Measurements from ENCODE around the gene ADAM21.
"Not testable (repeated sequence)": the region's sequence is repeated elsewhere in the genome, so short reads cannot be mapped to it uniquely, and the experiment has no call there.

The ADAM21 gene

DNA sequence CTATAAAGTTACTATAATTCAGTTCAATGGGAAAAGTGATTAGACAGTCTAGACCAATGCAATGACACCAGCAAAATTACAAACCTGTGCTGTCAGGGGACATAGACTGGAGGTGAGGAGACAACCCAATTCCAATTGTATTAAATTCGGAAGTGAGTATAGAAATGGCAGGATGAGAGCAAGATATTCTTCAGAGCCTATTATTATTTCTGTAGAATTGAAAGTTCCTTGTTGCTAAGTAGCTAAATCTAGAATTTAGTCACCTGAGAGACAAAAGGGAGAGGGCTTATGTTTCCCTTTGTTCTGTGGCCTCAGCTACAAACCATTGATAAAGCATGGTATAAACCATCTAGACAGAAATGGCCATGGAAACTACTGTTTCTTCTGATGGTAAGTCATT, at the start of gene ADAM21:
Gene ADAM21 (plus strand): TSS at position 301 of the 400 bp plus-strand sequence. CDS start 5,326 bp downstream, outside the sequence.
- Mint-ChIP-seq H3K27ac (no peak within 1 kb of the TSS), H3K9me3 (ENCODE audit: low read depth) (no peaks in the 10 kb centered on the region), H3K4me1 (ENCODE audit: low read depth) (no peaks in the 10 kb centered on the region), H3K27me3 (no peaks in the 10 kb centered on the region), H3K4me3 (no peak within 1 kb of the TSS), H3K36me3 (peaks cover 6% of the 10 kb centered on the region)

DNA sequence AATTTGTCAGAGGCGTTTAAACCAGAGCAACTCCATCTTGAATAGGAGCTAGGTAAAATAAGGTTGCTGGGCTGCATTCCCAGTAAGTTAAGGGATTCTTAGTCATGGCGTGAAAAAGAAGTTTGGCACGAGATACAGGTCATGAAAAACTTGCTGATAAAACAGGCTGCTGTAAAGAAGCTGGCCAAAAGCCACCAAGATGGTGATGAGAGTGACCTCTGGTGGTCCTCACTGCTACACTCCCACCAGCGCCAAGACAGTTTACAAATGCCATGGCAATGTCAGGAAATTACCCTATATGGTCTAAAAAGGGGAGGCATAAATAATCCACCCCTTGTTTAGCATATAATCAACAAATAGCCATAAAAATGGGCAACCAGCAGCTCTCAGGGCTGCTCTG, 48.6 kb upstream of the ADAM21 start:
- H3K27ac Mint-ChIP-seq; H3K9me3 Mint-ChIP-seq (ENCODE audit: low read depth); H3K4me3 Mint-ChIP-seq; H3K27me3 Mint-ChIP-seq: not testable (repeated sequence)
- Mint-ChIP-seq H3K36me3 (peaks cover 16% of the 10 kb centered on the region), H3K4me1 (ENCODE audit: low read depth) (peaks cover 29% of the 10 kb centered on the region)

DNA sequence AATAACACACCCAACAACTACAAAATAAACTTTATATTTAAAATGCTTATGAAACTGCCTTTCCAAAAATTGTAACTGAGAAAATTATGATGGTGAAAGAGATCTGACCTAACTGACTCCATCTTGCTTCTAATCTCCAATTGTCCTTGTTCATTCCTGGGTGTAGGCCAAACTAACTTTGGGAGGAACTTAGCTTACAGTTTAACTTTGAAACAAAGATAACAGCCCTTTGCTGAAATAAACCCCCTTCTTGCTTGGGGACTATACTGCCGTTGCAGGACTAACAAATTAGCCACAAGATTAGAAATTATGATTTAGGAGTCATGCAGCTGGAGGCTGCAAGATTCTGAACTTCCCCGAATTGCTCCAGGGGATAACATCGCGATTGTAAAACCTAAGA, 45.8 kb upstream of the ADAM21 start:
- H3K9me3 Mint-ChIP-seq (ENCODE audit: low read depth); H3K27me3 Mint-ChIP-seq; H3K27ac Mint-ChIP-seq; H3K4me3 Mint-ChIP-seq: not testable (repeated sequence)
- H3K36me3 Mint-ChIP-seq = peaks cover 24% of the 10 kb centered on the region
- peaks cover 41% of the 10 kb centered on the region for H3K4me1 Mint-ChIP-seq (ENCODE audit: low read depth)

GRCh38 chr14:70407621-70408020, 44.4 kb upstream of the ADAM21 start:
- Mint-ChIP-seq H3K9me3 (ENCODE audit: low read depth) (no peaks in the 10 kb centered on the region), H3K36me3 (peaks cover 24% of the 10 kb centered on the region), H3K27ac (no peak overlapping the region), H3K27me3 (no peaks in the 10 kb centered on the region), H3K4me3 (no peak overlapping the region), H3K4me1 (ENCODE audit: low read depth) (peaks cover 49% of the 10 kb centered on the region)

- H3K4me1 Mint-ChIP-seq (ENCODE audit: low read depth) = peaks cover 50% of the 10 kb centered on the region
- H3K27me3 Mint-ChIP-seq = no peaks in the 10 kb centered on the region
- H3K4me3 Mint-ChIP-seq = peak overlapping the region; percentile 86
- H3K36me3 Mint-ChIP-seq = peaks cover 5% of the 10 kb centered on the region
- H3K27ac Mint-ChIP-seq = peak overlapping the region; percentile 74
- H3K9me3 Mint-ChIP-seq (ENCODE audit: low read depth) = no peaks in the 10 kb centered on the region
Observed at GRCh38 chr14:70415788-70416187, 36.2 kb upstream of the ADAM21 start.

DNA sequence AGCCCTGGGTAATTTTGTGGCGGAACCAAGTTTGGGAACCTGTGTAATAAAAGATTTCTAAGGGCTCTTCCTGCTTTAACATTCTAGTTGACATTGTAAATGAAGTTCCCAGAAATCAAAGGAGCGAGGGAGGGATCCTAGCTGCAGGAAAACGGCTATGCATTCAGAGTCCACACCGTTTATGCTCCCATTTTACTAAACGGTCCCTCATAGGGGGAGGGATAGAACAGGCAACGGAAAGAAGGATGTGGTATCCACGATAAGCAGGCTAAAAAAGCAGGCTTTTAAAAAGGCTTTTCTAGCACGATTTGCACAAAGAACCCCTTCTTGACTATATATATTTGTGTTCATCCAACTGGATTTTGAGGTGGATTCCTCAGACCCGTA, 35.6 kb upstream of the ADAM21 start:
- Mint-ChIP-seq H3K27ac (peak overlapping the region; percentile 88), H3K4me3 (peak overlapping the region; percentile 92), H3K4me1 (ENCODE audit: low read depth) (peaks cover 46% of the 10 kb centered on the region), H3K27me3 (no peaks in the 10 kb centered on the region), H3K9me3 (ENCODE audit: low read depth) (no peaks in the 10 kb centered on the region), H3K36me3 (peaks cover 5% of the 10 kb centered on the region)

DNA sequence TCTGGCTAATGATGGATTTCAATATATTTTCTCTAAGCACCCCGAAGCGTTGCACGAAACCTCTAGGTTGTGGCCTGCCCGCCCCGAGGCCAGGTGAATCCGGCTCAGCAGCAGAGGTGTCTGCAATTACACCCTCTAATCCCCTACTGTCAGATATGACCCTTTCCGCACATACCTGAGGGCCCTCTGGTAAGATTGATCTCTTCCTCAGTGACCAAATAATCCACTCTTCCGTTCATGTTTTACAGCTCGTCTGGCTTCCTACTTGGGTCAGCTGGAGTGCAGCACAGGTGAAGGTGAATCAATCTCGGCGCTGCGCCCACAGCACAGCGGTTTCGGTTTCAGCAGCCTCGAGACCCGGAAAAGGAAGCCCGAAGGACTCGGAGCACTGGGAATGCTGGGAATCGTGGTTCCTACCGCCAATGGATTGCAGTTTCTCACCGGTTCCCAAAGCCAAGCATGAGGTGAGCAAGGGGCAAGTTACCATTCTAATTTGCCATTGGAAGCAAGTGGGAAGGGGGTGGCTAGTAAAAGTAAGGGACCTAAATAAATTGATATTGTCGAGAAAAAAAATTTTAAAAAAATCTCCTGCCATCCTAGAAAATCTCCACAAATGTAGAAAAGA, 35.1 kb upstream of the ADAM21 start, which contains the start of gene SYNJ2BP:
Gene SYNJ2BP (minus strand): TSS at position 366 of the 625 bp plus-strand sequence. CDS start 127 bp downstream, at position 239.
- peaks cover 41% of the 10 kb centered on the region for H3K4me1 Mint-ChIP-seq (ENCODE audit: low read depth)
- peak within 1 kb of the TSS; percentile 88 for H3K27ac Mint-ChIP-seq
- H3K27me3 Mint-ChIP-seq = no peaks in the 10 kb centered on the region
- peaks cover 2% of the 10 kb centered on the region for H3K36me3 Mint-ChIP-seq
- no peaks in the 10 kb centered on the region for H3K9me3 Mint-ChIP-seq (ENCODE audit: low read depth)
- peak within 1 kb of the TSS; percentile 92 for H3K4me3 Mint-ChIP-seq

DNA sequence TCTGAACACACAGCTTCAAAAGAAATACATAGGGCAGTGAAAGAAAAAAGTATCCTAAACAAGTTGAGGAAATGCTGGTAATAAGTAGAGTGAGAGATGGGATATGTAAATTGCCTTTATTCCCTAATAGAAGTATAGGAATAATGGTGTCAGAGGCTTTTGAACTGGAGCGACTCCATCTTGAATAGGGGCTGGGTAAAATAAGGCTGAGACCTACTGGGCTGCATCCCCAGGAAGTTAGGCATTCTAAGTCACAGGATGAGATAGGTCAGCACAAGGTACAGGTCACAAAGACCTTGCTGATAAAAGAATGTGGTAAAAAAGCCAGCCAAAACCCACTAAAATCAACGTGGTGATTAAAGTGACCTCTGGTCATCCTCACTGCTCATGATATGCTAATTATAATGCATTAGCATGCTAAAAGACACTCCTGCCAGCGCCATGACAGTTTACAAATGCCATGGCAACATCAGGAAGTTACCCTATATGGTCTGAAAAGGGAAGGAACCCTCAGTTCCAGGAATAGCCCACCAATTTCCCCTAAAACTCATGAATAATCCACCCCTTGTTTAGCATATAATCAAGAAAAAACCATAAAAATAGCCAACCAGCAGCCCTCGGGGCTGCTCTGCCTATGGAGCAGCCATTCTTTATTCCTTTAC, 32.6 kb upstream of the ADAM21 start:
- H3K36me3 Mint-ChIP-seq; H3K4me3 Mint-ChIP-seq; H3K9me3 Mint-ChIP-seq (ENCODE audit: low read depth); H3K27me3 Mint-ChIP-seq; H3K27ac Mint-ChIP-seq: not testable (repeated sequence)
- peaks cover 26% of the 10 kb centered on the region for H3K4me1 Mint-ChIP-seq (ENCODE audit: low read depth)

- Mint-ChIP-seq H3K4me1 (ENCODE audit: low read depth) (no peaks in the 10 kb centered on the region), H3K36me3 (no peaks in the 10 kb centered on the region), H3K27me3 (no peaks in the 10 kb centered on the region), H3K9me3 (ENCODE audit: low read depth) (peaks cover 7% of the 10 kb centered on the region), H3K4me3 (no peak overlapping the region), H3K27ac (no peak overlapping the region)
Observed at GRCh38 chr14:70422538-70422937, 29.4 kb upstream of the ADAM21 start.

GRCh38 chr14:70425354-70425753, 26.6 kb upstream of the ADAM21 start:
- Mint-ChIP-seq H3K4me1 (ENCODE audit: low read depth) (no peaks in the 10 kb centered on the region), H3K27ac (no peak overlapping the region), H3K4me3 (no peak overlapping the region), H3K27me3 (peaks cover 6% of the 10 kb centered on the region), H3K9me3 (ENCODE audit: low read depth) (peaks cover 19% of the 10 kb centered on the region), H3K36me3 (peaks cover 10% of the 10 kb centered on the region)

DNA sequence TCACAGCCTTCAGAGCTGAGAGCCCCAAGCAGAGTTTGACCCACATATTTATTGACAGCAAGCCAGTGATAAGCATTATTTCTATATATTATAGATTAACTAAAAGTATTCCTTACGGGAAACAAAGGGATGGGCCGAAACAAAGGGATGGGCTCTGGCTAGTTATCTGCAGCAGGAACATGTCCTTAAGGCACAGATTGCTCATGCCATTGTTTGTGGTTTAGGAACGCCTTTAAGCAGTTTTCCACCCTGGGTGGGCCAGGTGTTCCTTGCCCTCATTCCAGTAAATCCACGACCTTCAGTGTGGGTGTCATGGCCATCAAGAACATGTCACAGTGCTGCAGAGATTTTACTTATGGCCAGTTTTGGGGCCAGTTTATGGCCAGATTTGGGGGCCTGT, 25.4 kb upstream of the ADAM21 start:
- H3K27me3 Mint-ChIP-seq = peaks cover 15% of the 10 kb centered on the region
- peaks cover 19% of the 10 kb centered on the region for H3K9me3 Mint-ChIP-seq (ENCODE audit: low read depth)
- H3K36me3 Mint-ChIP-seq = peaks cover 17% of the 10 kb centered on the region
- not testable (repeated sequence) for H3K4me3 Mint-ChIP-seq; H3K27ac Mint-ChIP-seq; H3K4me1 Mint-ChIP-seq (ENCODE audit: low read depth)

- Mint-ChIP-seq H3K4me1 (ENCODE audit: low read depth) (no peaks in the 10 kb centered on the region), H3K27ac (no peak overlapping the region), H3K9me3 (ENCODE audit: low read depth) (peaks cover 23% of the 10 kb centered on the region), H3K36me3 (peaks cover 24% of the 10 kb centered on the region), H3K4me3 (no peak overlapping the region), H3K27me3 (peaks cover 17% of the 10 kb centered on the region)
Observed at GRCh38 chr14:70436867-70437266, 15.1 kb upstream of the ADAM21 start.

DNA sequence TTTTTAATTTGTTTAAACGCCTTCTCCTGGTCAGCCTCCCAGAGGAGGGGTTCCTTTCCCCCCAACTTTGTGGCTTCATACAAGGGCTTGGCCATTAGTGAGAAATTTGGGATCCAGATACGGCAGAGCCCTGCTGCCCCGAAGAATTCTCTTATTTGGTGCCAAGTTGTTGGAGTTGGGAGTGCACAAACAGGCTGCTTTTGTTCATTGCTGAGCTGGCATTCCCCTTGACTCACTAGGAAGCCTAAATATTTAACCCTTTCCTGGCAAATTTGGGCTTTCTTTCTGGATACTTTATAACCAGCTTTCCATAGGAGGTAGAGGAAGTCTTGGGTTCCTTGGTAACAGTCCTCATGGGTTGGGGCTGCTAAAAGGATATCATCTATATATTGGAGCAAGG, 10.3 kb upstream of the ADAM21 start:
- peaks cover 5% of the 10 kb centered on the region for H3K27me3 Mint-ChIP-seq
- peaks cover 34% of the 10 kb centered on the region for H3K9me3 Mint-ChIP-seq (ENCODE audit: low read depth)
- peaks cover 20% of the 10 kb centered on the region for H3K36me3 Mint-ChIP-seq
- no peak overlapping the region for H3K27ac Mint-ChIP-seq
- no peaks in the 10 kb centered on the region for H3K4me1 Mint-ChIP-seq (ENCODE audit: low read depth)
- no peak overlapping the region for H3K4me3 Mint-ChIP-seq

DNA sequence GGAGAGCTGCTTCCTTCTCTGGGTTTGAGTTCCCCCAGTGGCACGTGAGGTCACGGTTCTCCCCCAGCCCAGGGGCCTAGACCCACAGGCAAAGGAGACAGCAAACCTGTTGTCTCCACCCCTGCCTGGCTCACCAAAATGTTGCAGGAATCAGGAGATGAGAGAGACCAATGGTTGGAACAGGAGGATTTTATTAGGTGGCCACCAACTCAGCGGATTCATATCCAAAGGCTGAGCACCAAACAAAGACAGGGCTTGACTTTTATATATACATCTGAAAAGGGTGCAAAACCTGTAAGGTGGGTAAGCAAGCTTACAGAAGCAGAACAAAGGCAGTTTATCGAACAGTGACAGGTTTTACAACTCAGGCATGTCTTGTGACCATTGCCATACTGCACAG, 9.2 kb upstream of the ADAM21 start:
- H3K27me3 Mint-ChIP-seq = peaks cover 5% of the 10 kb centered on the region
- peaks cover 23% of the 10 kb centered on the region for H3K36me3 Mint-ChIP-seq
- no peaks in the 10 kb centered on the region for H3K4me1 Mint-ChIP-seq (ENCODE audit: low read depth)
- no peak overlapping the region for H3K27ac Mint-ChIP-seq
- H3K9me3 Mint-ChIP-seq (ENCODE audit: low read depth) = peaks cover 33% of the 10 kb centered on the region
- H3K4me3 Mint-ChIP-seq = no peak overlapping the region

GRCh38 chr14:70448633-70449340, 3.2 kb upstream of the ADAM21 start:
- no peaks in the 10 kb centered on the region for H3K4me1 Mint-ChIP-seq (ENCODE audit: low read depth)
- no peak overlapping the region for H3K27ac Mint-ChIP-seq
- peaks cover 22% of the 10 kb centered on the region for H3K36me3 Mint-ChIP-seq
- no peak overlapping the region for H3K4me3 Mint-ChIP-seq
- H3K27me3 Mint-ChIP-seq = no peaks in the 10 kb centered on the region
- peaks cover 18% of the 10 kb centered on the region for H3K9me3 Mint-ChIP-seq (ENCODE audit: low read depth)

Data from activated naive CD8-positive, alpha-beta T cell (primary cell).